Endodermal cell (in vitro differentiated cells): Measurements from ENCODE around the gene MTFR1L. TPM values are rescaled to one million over a fixed set of nuclear protein-coding genes. Genes with fewer than 3 reads are reported as not detected.

Experiments
- DNase-seq: peaks from one replicate; pipeline ENCODE4 v3.0.0-alpha.2; 2017
- H3K27ac ChIP-seq: 2 replicates; pipeline ENCODE4 v1.5.1; 2013; ENCODE audit warnings: mild to moderate bottlenecking, low read depth, low read length, moderate library complexity
- H3K27me3 ChIP-seq: 2 replicates; pipeline ENCODE4 v1.6.1; 2013; ENCODE audit warnings: mild to moderate bottlenecking, low read length, moderate library complexity; ENCODE audit not compliant: insufficient read depth, control insufficient read depth, poor library complexity, severe bottlenecking
- H3K36me3 ChIP-seq: 2 replicates; pipeline ENCODE4 v1.7.0; 2013; ENCODE audit warnings: mild to moderate bottlenecking, low read length, moderate library complexity; ENCODE audit not compliant: control insufficient read depth, insufficient read depth
- H3K4me1 ChIP-seq: one replicate; pipeline ENCODE4 v1.7.0; 2013; ENCODE audit warnings: low read length; ENCODE audit not compliant: control insufficient read depth, insufficient read depth
- H3K4me3 ChIP-seq: 2 replicates; pipeline ENCODE4 v1.5.1; 2013; ENCODE audit warnings: mild to moderate bottlenecking, low read length, moderate library complexity
- H3K9ac ChIP-seq: 2 replicates; pipeline ENCODE4 v1.6.1; 2013; ENCODE audit warnings: mild to moderate bottlenecking, low read length, moderate library complexity; ENCODE audit not compliant: poor library complexity, severe bottlenecking; ENCODE audit errors: extremely low read depth
- H3K9me3 ChIP-seq: 2 replicates; pipeline ENCODE4 v1.6.1; 2013; ENCODE audit warnings: mild to moderate bottlenecking, low read length, moderate library complexity; ENCODE audit not compliant: control insufficient read depth
- H3K27ac Mint-ChIP-seq: 2 replicates; pipeline ENCODE4 v1.8.0; 2020; ENCODE audit warnings: mixed read lengths
- H3K27me3 Mint-ChIP-seq: 2 replicates; pipeline ENCODE4 v1.8.0; 2021; ENCODE audit warnings: mild to moderate bottlenecking, mixed read lengths; ENCODE audit not compliant: insufficient read depth
- H3K36me3 Mint-ChIP-seq: 2 replicates; pipeline ENCODE4 v1.8.0; 2020; ENCODE audit warnings: low read depth, mixed read lengths
- H3K4me1 Mint-ChIP-seq: 2 replicates; pipeline ENCODE4 v1.8.0; 2020; ENCODE audit warnings: mixed read lengths
- H3K4me3 Mint-ChIP-seq: 2 replicates; pipeline ENCODE4 v1.8.0; 2020; ENCODE audit warnings: mild to moderate bottlenecking, moderate library complexity, mixed read lengths
- H3K9me3 Mint-ChIP-seq: 2 replicates; pipeline ENCODE4 v1.8.0; 2020; ENCODE audit warnings: mild to moderate bottlenecking, mixed read lengths
- CTCF ChIP-seq: fragments of 200-600 bp; sonication (generic); conservative IDR thresholded peaks from 2 replicates; pipeline ENCODE4 v1.5.0; 2021; ENCODE audit warnings: antibody characterized with exemption, mild to moderate bottlenecking
- WGBS, 2 experiments: methylation state at CpG; one replicate each; pipeline versions ENCODE4 v1.1.5 to v1.1.7; 2013; ENCODE audit warnings: missing lambda C conversion rate in 2 of 2, mixed read lengths in 1 of 2; ENCODE audit not compliant: insufficient coverage in 1 of 2, insufficient read length in 1 of 2; 5-methylcytosine and 5-hydroxymethylcytosine counted together
- total RNA-seq, 2 donors: library from RNA; stranded (reverse); fragmentation: NEBNext Ultra II Directional in 1 of 2; extraction: Animal tissue kit (Norgen Biotek cat#: 25700) in 1 of 2; gene quantifications; 2 replicates in 1 of 2; 3 replicates in 1 of 2; pipeline ENCODE4 v1.2.1, GENCODE V29; 2021

The MTFR1L gene
- total RNA-seq, 2 donors from 2014 or later: 31.6 to 36.2 TPM

- Mint-ChIP-seq H3K9me3 (no peaks in the 10 kb centered on the region), H3K27me3 (no peaks in the 10 kb centered on the region), H3K4me1 (peaks cover 30% of the 10 kb centered on the region), H3K4me3 (peak overlapping the region; percentile 73), H3K36me3 (no peaks in the 10 kb centered on the region), H3K27ac (peak overlapping the region; percentile 78)
- H3K36me3 ChIP-seq: no peaks in the 10 kb centered on the region
- peak overlapping the region; percentile 32 for H3K27ac ChIP-seq
- DNase-seq: no peak
- no peaks in the 10 kb centered on the region for H3K27me3 ChIP-seq
- H3K9me3 ChIP-seq: no peaks in the 10 kb centered on the region
- peak overlapping the region; percentile 70 for H3K4me3 ChIP-seq
- peaks cover 10% of the 10 kb centered on the region for H3K4me1 ChIP-seq
- WGBS, 2 experiments: 36 to 52% methylated on average over 7 to 12 of the region's 12 CpGs
- H3K9ac ChIP-seq: no peak overlapping the region
- TF ChIP-seq CTCF: no peak
Measured at GRCh38 chr1:25799352-25799934, 20.3 kb upstream of the MTFR1L start.

- H3K9ac ChIP-seq: peak within 1 kb of the TSS; percentile 34
- peak within 1 kb of the TSS; percentile 82 for H3K4me3 ChIP-seq
- peaks cover 1% of the 10 kb centered on the region for H3K36me3 ChIP-seq
- peaks cover 10% of the 10 kb centered on the region for H3K4me1 ChIP-seq
- 1 to 3% methylated on average over 19 to 91 of the region's 91 CpGs for WGBS, 2 experiments
- no peaks in the 10 kb centered on the region for H3K27me3 ChIP-seq
- peaks cover 30% of the 10 kb centered on the region for H3K4me1 Mint-ChIP-seq
- H3K9me3 Mint-ChIP-seq: no peaks in the 10 kb centered on the region
- peak; percentile 92 for DNase-seq
- H3K4me3 Mint-ChIP-seq: peak within 1 kb of the TSS; percentile 73
- no peaks in the 10 kb centered on the region for H3K9me3 ChIP-seq
- H3K27me3 Mint-ChIP-seq: no peaks in the 10 kb centered on the region
- H3K27ac ChIP-seq: peak within 1 kb of the TSS; percentile 32
- no peaks in the 10 kb centered on the region for H3K36me3 Mint-ChIP-seq
- H3K27ac Mint-ChIP-seq: peak within 1 kb of the TSS; percentile 78
- no peak for TF ChIP-seq CTCF
Measured at GRCh38 chr1:25799935-25800702, 19.6 kb upstream of the MTFR1L start, which contains the start of gene SELENON. TSS of gene SELENON (plus strand) at chr1:25800193. CDS start at chr1:25800231, 38 bp downstream.

DNA sequence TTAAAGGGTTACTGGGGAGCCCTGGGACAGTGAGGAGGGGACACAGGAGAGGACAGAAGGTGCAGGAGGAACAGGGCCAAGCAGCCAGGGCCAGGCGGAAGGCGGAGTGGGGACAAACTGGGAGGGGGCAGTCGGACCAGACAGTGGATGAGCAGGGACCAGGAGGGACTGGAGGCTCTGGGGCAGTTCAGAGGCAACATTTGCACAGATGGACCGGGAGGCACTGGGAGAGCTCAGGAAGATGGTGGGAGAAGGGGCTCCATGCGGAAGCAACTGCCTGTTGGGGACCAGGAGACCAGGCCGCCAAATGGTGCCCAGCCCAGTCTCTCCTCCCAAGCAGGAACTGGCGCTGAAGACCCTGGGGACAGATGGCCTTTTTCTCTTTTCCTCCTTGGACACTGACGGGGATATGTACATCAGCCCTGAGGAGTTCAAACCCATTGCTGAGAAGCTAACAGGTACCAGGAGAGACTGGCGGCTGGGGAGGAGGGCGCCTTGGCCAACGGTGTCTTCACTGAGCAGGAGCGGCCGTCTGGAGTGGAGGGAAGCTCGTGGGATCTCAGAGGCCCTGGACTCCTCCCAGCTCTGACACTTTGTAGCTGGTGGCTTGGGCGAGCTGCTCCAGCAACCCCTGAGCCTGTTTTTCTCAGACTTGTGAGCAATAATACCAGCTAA lies 18.9 kb upstream of the MTFR1L start:
- 79 to 83% methylated on average over 11 to 15 of the region's 15 CpGs for WGBS, 2 experiments
- Mint-ChIP-seq H3K27ac (peak overlapping the region; percentile 61), H3K4me3 (peak overlapping the region; percentile 73), H3K9me3 (no peaks in the 10 kb centered on the region), H3K4me1 (peaks cover 29% of the 10 kb centered on the region), H3K27me3 (no peaks in the 10 kb centered on the region), H3K36me3 (peaks cover 7% of the 10 kb centered on the region)
- no peaks in the 10 kb centered on the region for H3K9me3 ChIP-seq
- H3K4me1 ChIP-seq: peaks cover 10% of the 10 kb centered on the region
- H3K27me3 ChIP-seq: no peaks in the 10 kb centered on the region
- H3K9ac ChIP-seq: peak overlapping the region; percentile 34
- H3K27ac ChIP-seq: no peak overlapping the region
- H3K4me3 ChIP-seq: peak overlapping the region; percentile 82
- no peak for TF ChIP-seq CTCF
- H3K36me3 ChIP-seq: peaks cover 8% of the 10 kb centered on the region
- DNase-seq: no peak
